Measurements from ENCODE around the gene SMARCD3. TPM values are rescaled to one million over a fixed set of nuclear protein-coding genes. Genes with fewer than 3 reads are reported as not detected.

The SMARCD3 gene
- total RNA-seq, 1 donor from 2014 or later = 105 TPM

DNA sequence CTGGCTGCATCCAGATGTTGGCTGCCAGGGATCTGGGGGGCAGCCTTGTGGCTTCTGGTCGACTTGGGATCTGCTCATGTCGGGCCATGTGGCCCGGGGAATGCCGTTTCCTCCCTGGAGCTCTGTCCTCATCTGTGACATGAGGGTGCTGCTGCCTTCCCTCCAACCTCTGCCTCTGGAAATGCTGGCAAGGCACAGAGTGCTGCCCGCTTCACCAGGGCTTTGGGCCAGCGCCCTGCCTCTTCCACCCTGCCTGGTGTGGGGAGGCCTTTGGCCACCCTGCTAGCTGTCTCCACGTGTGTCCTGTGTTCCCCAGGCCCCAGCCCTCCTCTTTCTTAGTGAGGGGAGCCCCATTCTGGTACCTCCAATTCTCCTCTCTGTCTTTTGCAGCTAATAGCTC, 5.8 kb upstream of the SMARCD3 start:
- no peak for DNase-seq (ENCODE audit: low spot score in 2 of 2)
- peak overlapping the region; percentile 94 to 95 for H3K27ac ChIP-seq
- no peaks in the 10 kb centered on the region for H3K36me3 ChIP-seq
- intact Hi-C loops (cut with DNase I) = no loop called here
- no peaks in the 10 kb centered on the region for H3K27me3 ChIP-seq
- TF ChIP-seq, protein P1, sequence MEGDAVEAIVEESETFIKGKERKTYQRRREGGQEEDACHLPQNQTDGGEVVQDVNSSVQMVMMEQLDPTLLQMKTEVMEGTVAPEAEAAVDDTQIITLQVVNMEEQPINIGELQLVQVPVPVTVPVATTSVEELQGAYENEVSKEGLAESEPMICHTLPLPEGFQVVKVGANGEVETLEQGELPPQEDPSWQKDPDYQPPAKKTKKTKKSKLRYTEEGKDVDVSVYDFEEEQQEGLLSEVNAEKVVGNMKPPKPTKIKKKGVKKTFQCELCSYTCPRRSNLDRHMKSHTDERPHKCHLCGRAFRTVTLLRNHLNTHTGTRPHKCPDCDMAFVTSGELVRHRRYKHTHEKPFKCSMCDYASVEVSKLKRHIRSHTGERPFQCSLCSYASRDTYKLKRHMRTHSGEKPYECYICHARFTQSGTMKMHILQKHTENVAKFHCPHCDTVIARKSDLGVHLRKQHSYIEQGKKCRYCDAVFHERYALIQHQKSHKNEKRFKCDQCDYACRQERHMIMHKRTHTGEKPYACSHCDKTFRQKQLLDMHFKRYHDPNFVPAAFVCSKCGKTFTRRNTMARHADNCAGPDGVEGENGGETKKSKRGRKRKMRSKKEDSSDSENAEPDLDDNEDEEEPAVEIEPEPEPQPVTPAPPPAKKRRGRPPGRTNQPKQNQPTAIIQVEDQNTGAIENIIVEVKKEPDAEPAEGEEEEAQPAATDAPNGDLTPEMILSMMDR (IDR thresholded peaks at IDR 0.05) = no peak
- no peak overlapping the region for H3K4me3 ChIP-seq
- H3K9me3 ChIP-seq = no peaks in the 10 kb centered on the region
- H3K4me1 ChIP-seq = peaks cover 11 to 34% of the 10 kb centered on the region in 2 donors

DNA sequence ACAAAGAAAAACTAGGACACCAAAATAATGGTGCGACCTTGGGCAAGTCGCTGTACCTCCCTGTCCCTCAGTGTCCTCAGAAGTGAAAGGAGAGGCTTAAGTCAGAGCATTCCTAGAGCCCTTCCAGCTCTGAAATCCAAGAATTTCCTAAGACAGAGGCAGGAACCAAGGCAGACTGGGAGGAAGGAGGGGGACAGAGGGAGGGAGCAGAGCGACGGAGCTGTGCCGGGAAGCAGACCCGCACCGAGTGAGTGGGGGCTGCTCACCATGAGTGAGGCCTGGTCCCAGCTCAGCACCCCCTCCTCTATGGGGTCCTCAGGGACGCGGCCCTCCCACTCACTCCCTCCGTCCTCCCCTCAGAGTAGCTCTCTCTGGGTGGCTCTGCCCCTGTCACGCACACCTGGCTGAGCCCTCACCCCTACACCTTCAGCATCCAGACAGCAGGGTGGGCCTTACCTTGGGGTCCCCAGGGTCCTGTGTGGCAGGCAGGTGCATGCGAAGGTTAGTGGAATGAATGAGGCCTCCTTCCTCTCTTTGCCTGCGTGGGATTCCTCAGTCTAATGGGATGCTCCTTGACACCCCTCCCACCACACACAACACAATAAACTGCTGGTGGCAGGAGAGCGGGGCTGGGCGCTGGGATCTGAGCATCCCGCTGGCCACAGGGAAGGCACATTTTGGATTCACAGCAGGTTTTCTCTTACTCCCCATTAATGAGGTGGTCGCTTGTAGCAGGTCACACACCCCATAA, 4.6 kb upstream of the SMARCD3 start:
- intact Hi-C loops (cut with DNase I) = loop anchor here (1.0 kb wide), 1 partner anchor 50 kb away; no protein-coding TSS in a partner anchor
- DNase-seq (ENCODE audit: low spot score in 2 of 2) = peak in 1 of 2 donors; percentile 62
- Histone ChIP-seq H3K27ac (peak overlapping the region; percentile 94 to 95), H3K9me3 (no peaks in the 10 kb centered on the region), H3K36me3 (no peaks in the 10 kb centered on the region), H3K4me3 (peak overlapping the region in 1 of 2 donors; percentile 74), H3K27me3 (no peaks in the 10 kb centered on the region), H3K4me1 (peaks cover 11 to 34% of the 10 kb centered on the region in 2 donors)
- TF ChIP-seq, protein P1 (IDR thresholded peaks at IDR 0.05) = no peak

DNA sequence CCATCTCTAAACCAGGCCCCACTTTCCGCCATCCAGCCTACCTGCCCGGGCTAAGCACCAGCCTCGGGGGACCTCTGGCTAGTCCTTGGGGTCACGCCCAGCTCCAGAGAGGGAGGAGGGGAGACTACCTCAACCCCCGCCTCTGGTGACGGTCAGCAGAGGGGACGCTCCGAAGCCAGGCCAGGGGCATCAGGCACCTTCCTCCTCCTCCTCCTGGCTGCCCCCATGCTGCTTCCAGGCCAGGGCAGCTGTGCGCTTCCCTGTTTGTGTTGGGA, 4.0 kb upstream of the SMARCD3 start:
- intact Hi-C loops (cut with DNase I) = loop anchor here (1.0 kb wide), 1 partner anchor 51 kb away; no protein-coding TSS in a partner anchor
- peaks cover 11 to 34% of the 10 kb centered on the region in 2 donors for H3K4me1 ChIP-seq
- no peaks in the 10 kb centered on the region for H3K9me3 ChIP-seq
- H3K4me3 ChIP-seq = peak overlapping the region; percentile 74 to 87
- TF ChIP-seq, protein P1 (IDR thresholded peaks at IDR 0.05) = no peak
- peak in 1 of 2 donors; percentile 64 for DNase-seq (ENCODE audit: low spot score in 2 of 2)
- no peaks in the 10 kb centered on the region for H3K36me3 ChIP-seq
- H3K27me3 ChIP-seq = no peaks in the 10 kb centered on the region
- peak overlapping the region; percentile 94 to 95 for H3K27ac ChIP-seq

DNA sequence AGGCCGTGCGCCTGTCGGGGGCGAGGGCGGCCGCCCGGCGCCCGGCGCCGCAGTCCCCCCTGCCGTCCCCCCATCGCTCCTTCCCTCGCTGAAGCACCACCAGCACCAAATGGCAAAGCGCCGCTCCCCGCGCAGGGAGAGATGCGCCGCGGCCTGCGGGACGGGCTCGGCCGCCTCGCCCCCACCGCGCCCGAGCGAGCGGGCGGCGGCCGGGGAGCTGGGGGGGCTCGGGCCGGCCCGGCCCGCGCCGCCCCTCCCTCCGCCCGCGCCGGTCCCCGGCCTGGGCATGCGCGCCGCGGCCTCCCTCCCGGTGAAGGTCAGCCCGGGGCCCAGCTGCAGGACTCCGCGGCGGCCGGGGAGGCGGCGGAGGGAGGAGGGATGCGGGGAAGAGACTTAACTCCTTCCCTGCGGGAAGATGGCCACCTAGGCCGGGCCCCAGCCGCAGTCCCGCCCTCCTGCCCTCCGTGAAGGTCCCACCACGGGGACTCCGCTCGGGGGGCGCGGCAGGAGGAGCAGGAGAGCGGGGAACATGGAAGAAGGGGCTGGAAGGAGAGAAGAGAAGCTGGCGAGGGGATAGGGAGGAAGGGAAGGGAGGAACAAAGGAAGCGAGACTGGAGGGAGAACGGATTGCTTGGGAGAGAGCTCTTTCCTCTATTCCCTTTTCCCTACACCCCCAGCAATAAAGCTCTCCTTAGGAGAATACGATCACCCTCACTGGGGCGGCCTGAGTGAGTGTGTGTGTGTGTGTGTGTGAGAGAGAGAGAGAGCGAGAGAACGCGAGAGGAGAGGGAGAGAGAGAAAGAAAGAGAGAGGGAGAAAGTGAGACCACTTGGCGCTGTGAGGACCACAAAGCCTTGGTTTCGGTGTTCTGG, 3.4 kb upstream of the SMARCD3 start:
- H3K9me3 ChIP-seq = no peaks in the 10 kb centered on the region
- H3K4me3 ChIP-seq = peak overlapping the region; percentile 74 to 87
- H3K27me3 ChIP-seq = no peaks in the 10 kb centered on the region
- H3K4me1 ChIP-seq = peaks cover 16 to 38% of the 10 kb centered on the region in 2 donors
- H3K27ac ChIP-seq = peak overlapping the region; percentile 95 to 99
- no peaks in the 10 kb centered on the region for H3K36me3 ChIP-seq
- intact Hi-C loops (cut with DNase I) = loop anchor here (1.0 to 2.0 kb wide), 3 partner anchors 21 to 51 kb away; partner anchors contain the start of gene ABCF2
- peak in 1 of 2 donors; percentile 83 for DNase-seq (ENCODE audit: low spot score in 2 of 2)
- TF ChIP-seq, protein P1 (IDR thresholded peaks at IDR 0.05) = no peak

DNA sequence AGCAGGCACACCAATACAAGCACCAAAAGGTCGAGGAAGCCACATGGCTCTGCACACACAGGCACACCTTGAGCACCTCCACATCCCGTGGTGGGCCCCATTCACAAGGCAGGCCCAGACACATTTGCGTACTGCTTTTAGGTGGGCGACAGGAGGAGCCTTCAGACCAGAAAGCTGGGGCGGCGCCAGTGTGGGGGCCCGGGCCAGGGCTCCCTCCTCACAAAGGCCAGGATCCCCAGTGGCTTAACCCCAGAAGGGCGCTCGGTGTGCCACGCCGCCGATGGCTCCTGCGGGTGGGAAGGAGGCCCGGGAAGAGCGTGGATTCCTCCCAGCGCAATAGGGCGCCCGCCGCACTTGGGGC, 2.8 kb upstream of the SMARCD3 start:
- Histone ChIP-seq H3K4me1 (peaks cover 22 to 44% of the 10 kb centered on the region in 2 donors), H3K36me3 (no peaks in the 10 kb centered on the region), H3K27me3 (no peaks in the 10 kb centered on the region), H3K27ac (peak overlapping the region; percentile 95 to 99), H3K4me3 (peak overlapping the region; percentile 74 to 87), H3K9me3 (no peaks in the 10 kb centered on the region)
- peak in 1 of 2 donors; percentile 65 for DNase-seq (ENCODE audit: low spot score in 2 of 2)
- intact Hi-C loops (cut with DNase I) = loop anchor here (1.0 to 2.0 kb wide), 2 partner anchors 21 to 24 kb away; partner anchors contain the start of gene ABCF2
- TF ChIP-seq, protein P1 (IDR thresholded peaks at IDR 0.05) = no peak

Measured in ascending aorta (tissue), 2 donors.